Uterus (tissue), 4 donors: ENCODE measurements around the gene FBXW2. TPM values are rescaled to one million over a fixed set of nuclear protein-coding genes. Genes with fewer than 3 reads are reported as not detected.

ENCODE experiments used
- DNase-seq, 2 donors: peaks; one replicate each; pipeline ENCODE4 v3.0.0-alpha.2; 2019 to 2020
- H3K27ac ChIP-seq, 2 donors: fragments of 200-600 bp; sonication (generic); 1 replicate in 1 of 2; 2 replicates in 1 of 2; pipeline ENCODE4 v1.5.1; 2016 to 2018
- H3K27me3 ChIP-seq, 2 donors: fragments of 200-600 bp; sonication (generic); one replicate each; pipeline ENCODE4 v1.5.1; 2018 to 2019; ENCODE audit warnings: control low read depth in 1 of 2
- H3K36me3 ChIP-seq, 2 donors: fragments of 200-600 bp; sonication (generic); one replicate each; pipeline ENCODE4 v1.5.1; 2019; ENCODE audit warnings: control low read depth in 1 of 2
- H3K4me1 ChIP-seq, 2 donors: fragments of 200-600 bp; sonication (generic); one replicate each; pipeline ENCODE4 v1.5.1; 2018 to 2019; ENCODE audit warnings: control low read depth in 1 of 2
- H3K4me3 ChIP-seq, 2 donors: fragments of 200-600 bp; sonication (generic); 1 replicate in 1 of 2; 2 replicates in 1 of 2; pipeline ENCODE4 v1.5.1; 2018 to 2019; ENCODE audit warnings: mild to moderate bottlenecking in 1 of 2
- H3K9me3 ChIP-seq, 2 donors: fragments of 200-600 bp; sonication (generic); one replicate each; pipeline ENCODE4 v1.5.1; 2019; ENCODE audit warnings: control low read depth in 1 of 2
- CTCF ChIP-seq, 4 experiments: fragments of 200-600 bp in 2 of 4; fragments of 450-650 bp in 2 of 4; sonication (generic) in 2 of 4; IDR thresholded peaks; one replicate each; pipeline ENCODE4 v1.5.1; 2016 to 2019; ENCODE audit warnings: antibody characterized with exemption in 4 of 4, mild to moderate bottlenecking in 2 of 4, moderate library complexity in 1 of 4
- POLR2A ChIP-seq, 2 donors: fragments of 450-650 bp; IDR thresholded peaks; one replicate each; pipeline ENCODE4 v1.6.1; 2016; ENCODE audit warnings: antibody characterized with exemption in 2 of 2, mild to moderate bottlenecking in 1 of 2, moderate library complexity in 1 of 2
- intact Hi-C: fragments of 100-400 bp; cut with DNase I; formaldehyde crosslinking; loops from one replicate; pipeline ENCODE4 v1.15.1; 2023; ENCODE audit warnings: low total_unique reads
- total RNA-seq, 4 donors: library from RNA; depleted of rRNA in 3 of 4; stranded (reverse); fragments of >200 nt in 3 of 4; gene quantifications; one replicate each; pipeline versions ENCODE4 v1.1.0 to v1.2.4, GENCODE V29; 2014 to 2023
- donor health status: DM: yes; HTN: yes; CAD: no.

Gene FBXW2
- total RNA-seq, 4 donors from 2014 or later: 20.7 to 82.4 (median 40.0) TPM

GRCh38 chr9:120774719-120775118 lies 18.5 kb downstream of the FBXW2 start:
- TF ChIP-seq CTCF (IDR thresholded peaks at IDR 0.05) (no peak), POLR2A (IDR thresholded peaks at IDR 0.05) (no peak)
- Histone ChIP-seq H3K36me3 (peaks cover 0 to 4% of the 10 kb centered on the region in 2 donors), H3K27ac (no peak overlapping the region), H3K4me1 (no peaks in the 10 kb centered on the region), H3K9me3 (no peaks in the 10 kb centered on the region), H3K27me3 (no peaks in the 10 kb centered on the region), H3K4me3 (no peak overlapping the region)
- no peak for DNase-seq
- intact Hi-C loops: no loop called here

GRCh38 chr9:120773256-120773655 lies 20.0 kb downstream of the FBXW2 start:
- no peak for DNase-seq
- Histone ChIP-seq H3K4me3 (no peak overlapping the region), H3K27ac (no peak overlapping the region), H3K9me3 (no peaks in the 10 kb centered on the region), H3K4me1 (no peaks in the 10 kb centered on the region), H3K36me3 (peaks cover 0 to 4% of the 10 kb centered on the region in 2 donors), H3K27me3 (no peaks in the 10 kb centered on the region)
- no peak for TF ChIP-seq POLR2A (IDR thresholded peaks at IDR 0.05)
- no peak for TF ChIP-seq CTCF (IDR thresholded peaks at IDR 0.05)
- intact Hi-C loops: no loop called here

GRCh38 chr9:120770931-120771330 lies 22.3 kb downstream of the FBXW2 start:
- intact Hi-C loops: no loop called here
- no peak overlapping the region for H3K27ac ChIP-seq
- H3K36me3 ChIP-seq: no peaks in the 10 kb centered on the region
- no peak overlapping the region for H3K4me3 ChIP-seq
- no peaks in the 10 kb centered on the region for H3K27me3 ChIP-seq
- H3K9me3 ChIP-seq: no peaks in the 10 kb centered on the region
- DNase-seq: no peak
- no peak for TF ChIP-seq CTCF (IDR thresholded peaks at IDR 0.05)
- no peak for TF ChIP-seq POLR2A (IDR thresholded peaks at IDR 0.05)
- no peaks in the 10 kb centered on the region for H3K4me1 ChIP-seq

- intact Hi-C loops: no loop called here
- no peak for DNase-seq
- no peak overlapping the region for H3K27ac ChIP-seq
- no peaks in the 10 kb centered on the region for H3K27me3 ChIP-seq
- H3K9me3 ChIP-seq: no peaks in the 10 kb centered on the region
- no peak overlapping the region for H3K4me3 ChIP-seq
- no peaks in the 10 kb centered on the region for H3K4me1 ChIP-seq
- no peaks in the 10 kb centered on the region for H3K36me3 ChIP-seq
- no peak for TF ChIP-seq CTCF (IDR thresholded peaks at IDR 0.05)
- no peak for TF ChIP-seq POLR2A (IDR thresholded peaks at IDR 0.05)
Observed at GRCh38 chr9:120768886-120769285, 24.3 kb downstream of the FBXW2 start.

- no peaks in the 10 kb centered on the region for H3K4me1 ChIP-seq
- H3K4me3 ChIP-seq: no peak overlapping the region
- intact Hi-C loops: no loop called here
- H3K9me3 ChIP-seq: no peaks in the 10 kb centered on the region
- H3K36me3 ChIP-seq: no peaks in the 10 kb centered on the region
- H3K27ac ChIP-seq: no peak overlapping the region
- TF ChIP-seq POLR2A (IDR thresholded peaks at IDR 0.05): no peak
- no peak for TF ChIP-seq CTCF (IDR thresholded peaks at IDR 0.05)
- no peak for DNase-seq
- H3K27me3 ChIP-seq: no peaks in the 10 kb centered on the region
Observed at GRCh38 chr9:120768247-120768646, 25.0 kb downstream of the FBXW2 start.
